ENCODE results near the gene SPRYD4. TPM values are rescaled to one million over a fixed set of nuclear protein-coding genes. Genes with fewer than 3 reads are reported as not detected.
"Not testable (repeated sequence)": the region's sequence is repeated elsewhere in the genome, so short reads cannot be mapped to it uniquely, and the experiment has no call there.

The SPRYD4 gene
- total RNA-seq, 1 experiment from 2014 or later, result 3.4 TPM

DNA sequence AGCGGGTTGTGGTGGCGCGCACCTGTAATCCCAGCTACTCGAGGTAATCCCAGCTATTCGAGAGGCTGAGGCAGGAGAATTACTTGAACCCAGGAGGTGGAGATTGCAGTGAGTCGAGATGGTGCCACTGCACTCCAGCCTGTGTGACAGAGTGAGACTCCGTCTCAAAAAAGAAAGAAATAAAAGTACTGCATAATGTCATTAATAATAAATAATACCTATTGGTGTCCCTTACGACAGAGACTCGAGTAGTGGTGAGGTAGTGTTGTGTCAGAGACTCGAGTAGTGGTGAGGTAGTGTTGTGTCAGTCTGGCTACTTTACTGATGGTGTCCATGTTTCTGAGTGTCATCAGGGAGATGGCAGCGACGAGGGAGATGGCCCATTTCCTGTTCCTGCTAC lies 18.3 kb downstream of the SPRYD4 start:
- Histone ChIP-seq H3K9ac (ENCODE audit: low read length) (no peak overlapping the region), H3K4me2 (ENCODE audit: low read depth, low read length, poor library complexity, severe bottlenecking) (no peak overlapping the region), H2AFZ (ENCODE audit: low read length) (no peak overlapping the region), H3K27me3 (ENCODE audit: low read length) (no peaks in the 10 kb centered on the region), H3K27ac (ENCODE audit: low read length) (no peak overlapping the region), H3K9me3 (ENCODE audit: low read length) (no peaks in the 10 kb centered on the region), H4K20me1 (ENCODE audit: insufficient read depth, low read depth, low read length) (0 out of 2 replicates have a peak, but pooled peaks cover 4% of the 10 kb centered on the region), H3K4me1 (ENCODE audit: low read length) (peaks cover 8% of the 10 kb centered on the region), H3K9me2 (replicated peaks; ENCODE audit: insufficient read depth, low read length) (no peaks in the 10 kb centered on the region), H3K4me3 (ENCODE audit: low read length) (no peak overlapping the region), H3K36me3 (ENCODE audit: insufficient read depth, low read length) (no peaks in the 10 kb centered on the region), H3K79me2 (ENCODE audit: low read length) (no peaks in the 10 kb centered on the region)
- no peak for DNase-seq

GRCh38 chr12:56487448-56488040 lies 19.2 kb downstream of the SPRYD4 start:
- Histone ChIP-seq H3K79me2 (ENCODE audit: low read length) (no peaks in the 10 kb centered on the region), H3K4me3 (ENCODE audit: low read length) (no peak overlapping the region), H3K4me2 (ENCODE audit: low read depth, low read length, poor library complexity, severe bottlenecking) (no peak overlapping the region), H2AFZ (ENCODE audit: low read length) (no peak overlapping the region), H3K9me3 (ENCODE audit: low read length) (no peaks in the 10 kb centered on the region), H3K27me3 (ENCODE audit: low read length) (no peaks in the 10 kb centered on the region), H3K36me3 (ENCODE audit: insufficient read depth, low read length) (no peaks in the 10 kb centered on the region), H4K20me1 (ENCODE audit: insufficient read depth, low read depth, low read length) (0 out of 2 replicates have a peak, but pooled peaks cover 4% of the 10 kb centered on the region), H3K9me2 (replicated peaks; ENCODE audit: insufficient read depth, low read length) (no peaks in the 10 kb centered on the region), H3K27ac (ENCODE audit: low read length) (no peak overlapping the region), H3K4me1 (ENCODE audit: low read length) (peaks cover 8% of the 10 kb centered on the region), H3K9ac (ENCODE audit: low read length) (no peak overlapping the region)
- no peak for DNase-seq

- no peaks in the 10 kb centered on the region for H3K9me2 ChIP-seq (replicated peaks; ENCODE audit: insufficient read depth, low read length)
- H4K20me1 ChIP-seq (ENCODE audit: insufficient read depth, low read depth, low read length), result 0 out of 2 replicates have a peak, but pooled peaks cover 4% of the 10 kb centered on the region
- no peak within 1 kb of the TSS for H3K27ac ChIP-seq (ENCODE audit: low read length)
- no peaks in the 10 kb centered on the region for H3K27me3 ChIP-seq (ENCODE audit: low read length)
- no peaks in the 10 kb centered on the region for H3K36me3 ChIP-seq (ENCODE audit: insufficient read depth, low read length)
- H3K4me2 ChIP-seq (ENCODE audit: low read depth, low read length, poor library complexity, severe bottlenecking), result no peak within 1 kb of the TSS
- DNase-seq, result peak; percentile 53
- H2AFZ ChIP-seq (ENCODE audit: low read length), result no peak within 1 kb of the TSS
- no peak within 1 kb of the TSS for H3K4me3 ChIP-seq (ENCODE audit: low read length)
- no peaks in the 10 kb centered on the region for H3K79me2 ChIP-seq (ENCODE audit: low read length)
- peaks cover 8% of the 10 kb centered on the region for H3K4me1 ChIP-seq (ENCODE audit: low read length)
- no peak within 1 kb of the TSS for H3K9ac ChIP-seq (ENCODE audit: low read length)
- no peaks in the 10 kb centered on the region for H3K9me3 ChIP-seq (ENCODE audit: low read length)
Observed at GRCh38 chr12:56488041-56488955, 19.9 kb downstream of the SPRYD4 start, which contains the start of gene GLS2. Gene GLS2, minus strand, starts transcription at chr12:56488161. Its CDS starts 43 bp downstream, at chr12:56488118.

DNA sequence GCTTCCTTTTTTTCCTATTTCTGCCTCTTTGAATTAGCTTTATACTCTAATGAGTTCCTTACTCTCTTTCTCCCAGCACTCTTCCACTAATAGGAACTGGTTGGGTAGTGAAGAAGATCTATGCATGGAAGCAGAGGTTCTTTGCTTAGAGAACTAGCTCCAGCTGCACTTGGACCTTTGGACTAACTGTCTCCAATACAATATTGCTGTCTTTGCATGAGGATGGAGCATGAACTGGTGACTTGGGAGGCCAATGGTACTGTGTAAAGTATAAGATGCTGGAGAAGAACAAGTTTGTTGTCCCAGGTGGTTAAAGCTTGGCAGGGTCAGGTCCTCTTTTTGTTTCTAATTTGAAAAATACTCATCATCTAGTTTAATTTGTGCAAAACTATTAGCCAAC lies 22.0 kb downstream of the SPRYD4 start:
- Histone ChIP-seq H4K20me1 (ENCODE audit: insufficient read depth, low read depth, low read length) (no peaks in the 10 kb centered on the region), H3K9me2 (replicated peaks; ENCODE audit: insufficient read depth, low read length) (no peaks in the 10 kb centered on the region), H3K4me3 (ENCODE audit: low read length) (no peak overlapping the region), H2AFZ (ENCODE audit: low read length) (no peak overlapping the region), H3K79me2 (ENCODE audit: low read length) (no peaks in the 10 kb centered on the region), H3K36me3 (ENCODE audit: insufficient read depth, low read length) (no peaks in the 10 kb centered on the region), H3K4me2 (ENCODE audit: low read depth, low read length, poor library complexity, severe bottlenecking) (no peak overlapping the region), H3K9me3 (ENCODE audit: low read length) (no peaks in the 10 kb centered on the region), H3K27ac (ENCODE audit: low read length) (no peak overlapping the region), H3K27me3 (ENCODE audit: low read length) (no peaks in the 10 kb centered on the region), H3K4me1 (ENCODE audit: low read length) (peaks cover 8% of the 10 kb centered on the region), H3K9ac (ENCODE audit: low read length) (no peak overlapping the region)
- no peak for DNase-seq

DNA sequence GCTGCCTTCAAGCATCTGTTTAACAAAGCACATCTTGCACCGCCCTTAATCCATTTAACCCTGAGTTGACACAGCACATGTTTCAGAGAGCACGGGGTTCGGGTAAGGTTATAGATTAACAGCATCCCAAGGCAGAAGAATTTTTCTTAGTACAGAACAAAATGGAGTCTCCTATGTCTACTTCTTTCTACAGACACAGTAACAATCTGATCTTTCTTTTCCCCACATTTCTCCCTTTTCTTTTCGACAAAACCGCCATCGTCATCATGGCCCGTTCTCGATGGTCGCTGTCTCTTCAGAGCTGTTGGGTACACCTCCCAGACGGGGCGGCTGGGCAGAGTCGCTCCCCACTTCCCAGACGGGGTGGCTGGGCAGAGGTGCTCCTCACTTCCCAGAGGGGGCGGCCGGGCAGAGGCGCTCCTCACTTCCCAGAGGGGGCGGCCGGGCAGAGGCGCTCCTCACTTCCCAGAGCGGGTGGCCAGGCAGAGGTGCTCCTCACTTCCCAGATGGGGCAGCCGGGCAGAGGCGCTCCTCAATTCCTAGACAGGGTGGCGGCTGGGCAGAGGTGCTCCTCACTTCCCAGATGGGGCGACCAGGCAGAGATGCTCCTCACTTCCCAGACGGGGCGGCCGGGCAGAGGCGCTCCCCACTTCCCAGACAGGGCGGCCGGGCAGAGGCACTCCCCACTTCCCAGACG lies 25.2 kb downstream of the SPRYD4 start:
- not testable (repeated sequence) for H3K9ac ChIP-seq (ENCODE audit: low read length); H3K9me2 ChIP-seq (replicated peaks; ENCODE audit: insufficient read depth, low read length); H3K4me1 ChIP-seq (ENCODE audit: low read length); H3K4me2 ChIP-seq (ENCODE audit: low read depth, low read length, poor library complexity, severe bottlenecking); H3K9me3 ChIP-seq (ENCODE audit: low read length); H3K79me2 ChIP-seq (ENCODE audit: low read length); H3K27me3 ChIP-seq (ENCODE audit: low read length); H2AFZ ChIP-seq (ENCODE audit: low read length); H3K36me3 ChIP-seq (ENCODE audit: insufficient read depth, low read length); H3K4me3 ChIP-seq (ENCODE audit: low read length); H3K27ac ChIP-seq (ENCODE audit: low read length); H4K20me1 ChIP-seq (ENCODE audit: insufficient read depth, low read depth, low read length); DNase-seq

DNA sequence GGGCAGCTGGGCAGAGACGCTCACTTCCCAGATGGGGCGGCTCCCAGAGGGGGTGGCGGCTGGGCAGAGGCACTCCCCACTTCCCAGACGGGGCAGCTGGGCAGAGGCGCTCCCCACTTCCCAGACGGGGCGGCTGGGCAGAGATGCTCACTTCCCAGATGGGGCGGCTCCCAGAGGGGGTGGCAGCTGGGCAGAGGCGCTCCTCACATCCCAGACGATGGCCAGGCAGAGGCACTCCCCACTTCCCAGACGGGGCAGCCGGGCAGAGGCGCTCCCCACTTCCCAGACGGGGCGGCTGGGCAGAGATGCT lies 25.7 kb downstream of the SPRYD4 start:
- H3K4me2 ChIP-seq (ENCODE audit: low read depth, low read length, poor library complexity, severe bottlenecking), result not testable (repeated sequence)

DNA sequence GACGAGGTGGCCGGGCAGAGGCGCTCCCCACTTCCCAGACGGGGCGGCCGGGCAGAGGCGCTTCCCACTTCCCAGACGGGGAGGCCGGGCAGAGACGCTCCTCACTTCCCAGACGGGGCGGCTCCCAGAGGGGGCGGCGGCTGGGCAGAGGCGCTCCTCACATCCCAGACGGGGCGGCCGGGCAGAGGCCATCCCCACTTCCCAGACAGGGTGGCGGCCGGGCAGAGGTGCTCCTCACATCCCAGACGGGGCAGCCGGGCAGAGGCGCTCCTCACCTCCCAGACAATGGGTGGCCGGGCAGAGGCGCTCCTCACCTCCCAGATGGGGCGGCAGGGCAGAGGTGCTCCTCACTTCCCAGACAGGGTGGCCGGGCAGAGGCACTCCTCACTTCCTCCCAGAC lies 26.1 kb downstream of the SPRYD4 start:
- H3K4me3 ChIP-seq (ENCODE audit: low read length); H3K36me3 ChIP-seq (ENCODE audit: insufficient read depth, low read length); H3K27me3 ChIP-seq (ENCODE audit: low read length); H3K4me1 ChIP-seq (ENCODE audit: low read length); DNase-seq; H3K27ac ChIP-seq (ENCODE audit: low read length); H3K9me2 ChIP-seq (replicated peaks; ENCODE audit: insufficient read depth, low read length); H3K9ac ChIP-seq (ENCODE audit: low read length); H3K9me3 ChIP-seq (ENCODE audit: low read length); H3K79me2 ChIP-seq (ENCODE audit: low read length); H3K4me2 ChIP-seq (ENCODE audit: low read depth, low read length, poor library complexity, severe bottlenecking); H2AFZ ChIP-seq (ENCODE audit: low read length); H4K20me1 ChIP-seq (ENCODE audit: insufficient read depth, low read depth, low read length): not testable (repeated sequence)

More for the DNA sequence above, 25.7 kb downstream of the SPRYD4 start:
- H3K4me3 ChIP-seq (ENCODE audit: low read length); H3K9me3 ChIP-seq (ENCODE audit: low read length); H3K4me1 ChIP-seq (ENCODE audit: low read length); DNase-seq; H3K9me2 ChIP-seq (replicated peaks; ENCODE audit: insufficient read depth, low read length); H4K20me1 ChIP-seq (ENCODE audit: insufficient read depth, low read depth, low read length); H3K79me2 ChIP-seq (ENCODE audit: low read length); H2AFZ ChIP-seq (ENCODE audit: low read length); H3K36me3 ChIP-seq (ENCODE audit: insufficient read depth, low read length); H3K27ac ChIP-seq (ENCODE audit: low read length); H3K27me3 ChIP-seq (ENCODE audit: low read length); H3K9ac ChIP-seq (ENCODE audit: low read length): not testable (repeated sequence)

DNA sequence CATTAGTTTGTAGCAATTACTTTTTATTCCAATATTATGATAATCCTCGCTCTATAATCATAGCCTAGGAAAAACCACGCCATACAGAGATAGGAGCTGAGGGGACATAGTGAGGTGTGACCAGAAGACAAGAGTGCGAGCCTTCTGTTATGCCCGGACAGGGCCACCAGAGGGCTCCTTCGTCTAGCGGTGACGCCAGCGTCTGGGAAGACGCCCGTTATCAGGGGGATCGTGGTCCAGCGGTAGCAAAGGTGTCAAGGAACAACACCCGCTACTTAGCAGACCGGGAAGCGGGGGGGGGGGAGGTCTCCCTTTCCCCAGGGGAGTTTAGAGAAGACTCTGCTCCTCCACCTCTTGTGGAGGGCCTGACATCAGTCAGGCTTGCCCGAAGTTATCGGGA lies 28.3 kb downstream of the SPRYD4 start:
- not testable (repeated sequence) for H4K20me1 ChIP-seq (ENCODE audit: insufficient read depth, low read depth, low read length); H3K9me2 ChIP-seq (replicated peaks; ENCODE audit: insufficient read depth, low read length); H3K36me3 ChIP-seq (ENCODE audit: insufficient read depth, low read length); H3K79me2 ChIP-seq (ENCODE audit: low read length); H3K9ac ChIP-seq (ENCODE audit: low read length); H3K4me1 ChIP-seq (ENCODE audit: low read length); H3K4me2 ChIP-seq (ENCODE audit: low read depth, low read length, poor library complexity, severe bottlenecking); H3K27me3 ChIP-seq (ENCODE audit: low read length); H3K4me3 ChIP-seq (ENCODE audit: low read length); H2AFZ ChIP-seq (ENCODE audit: low read length); H3K9me3 ChIP-seq (ENCODE audit: low read length); H3K27ac ChIP-seq (ENCODE audit: low read length)
- peak; percentile 59 for DNase-seq
